ENCODE results near the gene PICALM. TPM values are rescaled to one million over a fixed set of nuclear protein-coding genes. Genes with fewer than 3 reads are reported as not detected.

The PICALM gene
- total and polyA plus RNA-seq, 2 of the 13 experiments (the other 11 are each of a cell fraction or from before 2014, with no cell fraction given): 97.6 to 154 TPM

GRCh38 chr11:85923455-85923854 is 145.4 kb downstream of the PICALM start (continued):
- no peak for TF ChIP-seq ZNF576 (CRISPR knock-in tag; IDR thresholded peaks at IDR 0.05)
- no peak for TF ChIP-seq ZNF333 (CRISPR knock-in tag; IDR thresholded peaks at IDR 0.05; ENCODE audit: borderline replicate concordance)
- TF ChIP-seq ZNF280B (CRISPR knock-in tag; IDR thresholded peaks at IDR 0.05; ENCODE audit: borderline replicate concordance): no peak
- TF ChIP-seq ATF4 (CRISPR knock-in tag; IDR thresholded peaks at IDR 0.05): peak in 1 of 2 experiments; percentile 26; a peak in 1 of 4 replicates
- TF ChIP-seq ZNF230 (CRISPR knock-in tag; IDR thresholded peaks at IDR 0.05): no peak
- TF ChIP-seq CSRNP1 (CRISPR knock-in tag; IDR thresholded peaks at IDR 0.05): no peak
- no peak for TF ChIP-seq POLR2A (IDR thresholded peaks at IDR 0.05; ENCODE audit: insufficient read depth in 1 of 2, low read depth in 2 of 2, low read length in 2 of 2)
- TF ChIP-seq ZNF276 (CRISPR knock-in tag; IDR thresholded peaks at IDR 0.05; ENCODE audit: low read depth): no peak
- TF ChIP-seq CREM (IDR thresholded peaks at IDR 0.05): peak; percentile 44; the same call in 1 of the 2 replicates
- TF ChIP-seq CREM (CRISPR knock-in tag; IDR thresholded peaks at IDR 0.05): no peak
- no peak for TF ChIP-seq MATR3 (CRISPR knock-in tag; IDR thresholded peaks at IDR 0.05)
- no peak for TF ChIP-seq MTF2 (CRISPR knock-in tag; IDR thresholded peaks at IDR 0.05; ENCODE audit: borderline replicate concordance)
- TF ChIP-seq KAT7 (CRISPR knock-in tag; IDR thresholded peaks at IDR 0.05; ENCODE audit: borderline replicate concordance): no peak
- TF ChIP-seq ZNF580 (CRISPR knock-in tag; IDR thresholded peaks at IDR 0.05; ENCODE audit: borderline replicate concordance, low read depth): 0 out of 2 replicates have a peak, but pooled peaks have one; percentile 25
- no peak for TF ChIP-seq STAT5B (CRISPR knock-in tag; IDR thresholded peaks at IDR 0.05)
- TF ChIP-seq ZNF775 (CRISPR knock-in tag; IDR thresholded peaks at IDR 0.05; ENCODE audit: borderline replicate concordance): no peak
- peak; percentile 83; the same call in 1 of the 2 replicates for TF ChIP-seq THRA (CRISPR knock-in tag; IDR thresholded peaks at IDR 0.05; ENCODE audit: borderline replicate concordance)
- TF ChIP-seq MIER2 (CRISPR knock-in tag; IDR thresholded peaks at IDR 0.05): no peak
- TF ChIP-seq SMAD1 (CRISPR knock-in tag; IDR thresholded peaks at IDR 0.05; ENCODE audit: borderline replicate concordance, low read depth): no peak
- TF ChIP-seq JUNB (CRISPR knock-in tag; IDR thresholded peaks at IDR 0.05; ENCODE audit: borderline replicate concordance): no peak
- TF ChIP-seq ZNF530 (CRISPR knock-in tag; IDR thresholded peaks at IDR 0.05; ENCODE audit: low read depth): no peak
- no peak for TF ChIP-seq ZNF720 (CRISPR knock-in tag; IDR thresholded peaks at IDR 0.05)
- TF ChIP-seq ZNF879 (CRISPR knock-in tag; IDR thresholded peaks at IDR 0.05): no peak
